HG02763 (cell line): ENCODE results near the gene SVOPL.

Experiments
- ATAC-seq: cut with Tn5 transposase; IDR thresholded peaks from one replicate; pipeline ENCODE4 v1.9.1; 2021; ENCODE audit warnings: mild to moderate bottlenecking, moderate library complexity; ENCODE audit not compliant: unreplicated experiment

SVOPL gene

GRCh38 chr7:138610671-138611170 lies 90.4 kb downstream of the SVOPL start:
- ATAC-seq: no peak

- ATAC-seq: peak; percentile 73
Observed at GRCh38 chr7:138608275-138608674, 92.9 kb downstream of the SVOPL start.

GRCh38 chr7:138607216-138608126 lies 93.7 kb downstream of the SVOPL start:
- no peak for ATAC-seq

- ATAC-seq: no peak
Observed at GRCh38 chr7:138606236-138606635, 94.9 kb downstream of the SVOPL start.

- ATAC-seq: no peak
Observed at GRCh38 chr7:138603549-138604318, 97.4 kb downstream of the SVOPL start.

GRCh38 chr7:138602451-138602850 lies 98.7 kb downstream of the SVOPL start:
- no peak for ATAC-seq

GRCh38 chr7:138595454-138595853 lies 105.7 kb downstream of the SVOPL start:
- ATAC-seq: no peak

GRCh38 chr7:138590154-138590553 lies 111.0 kb downstream of the SVOPL start:
- ATAC-seq: no peak

- no peak for ATAC-seq
Observed at GRCh38 chr7:138588986-138589385, 112.2 kb downstream of the SVOPL start.

GRCh38 chr7:138587485-138587884 lies 113.7 kb downstream of the SVOPL start:
- no peak for ATAC-seq

- no peak for ATAC-seq
Observed at GRCh38 chr7:138585283-138585993, 115.7 kb downstream of the SVOPL start.

- no peak for ATAC-seq
Observed at GRCh38 chr7:138584696-138585095, 116.5 kb downstream of the SVOPL start.

GRCh38 chr7:138584283-138584682 lies 116.9 kb downstream of the SVOPL start:
- ATAC-seq: no peak

GRCh38 chr7:138581065-138581464 lies 120.1 kb downstream of the SVOPL start:
- ATAC-seq: no peak

GRCh38 chr7:138579671-138580070 lies 121.5 kb downstream of the SVOPL start:
- no peak for ATAC-seq

GRCh38 chr7:138579136-138579535 lies 122.0 kb downstream of the SVOPL start:
- ATAC-seq: no peak

- ATAC-seq: no peak
Observed at GRCh38 chr7:138575897-138576428, 125.2 kb downstream of the SVOPL start.

- no peak for ATAC-seq
Observed at GRCh38 chr7:138573741-138574140, 127.4 kb downstream of the SVOPL start.

- no peak for ATAC-seq
Observed at GRCh38 chr7:138570715-138571114, 130.4 kb downstream of the SVOPL start.

GRCh38 chr7:138569418-138569817 lies 131.7 kb downstream of the SVOPL start:
- no peak for ATAC-seq

GRCh38 chr7:138568655-138569054 lies 132.5 kb downstream of the SVOPL start:
- no peak for ATAC-seq
